HCT116 (cell line): Measurements from ENCODE around the gene IFIT1.
"Not testable (repeated sequence)": the region's sequence is repeated elsewhere in the genome, so short reads cannot be mapped to it uniquely, and the experiment has no call there.

Experiments
- CTCF ChIP-seq, 3 experiments: fragments of 200-600 bp in 1 of 3; sonication (generic) in 1 of 3; IDR thresholded peaks in 2 of 3; conservative IDR thresholded peaks in 1 of 3; 2 replicates each; pipeline ENCODE4 v1.5.1; 2012 to 2017; ENCODE audit warnings: low read depth in 2 of 3, low read length in 2 of 3, antibody characterized with exemption in 1 of 3, borderline replicate concordance in 1 of 3, control low read depth in 1 of 3, mild to moderate bottlenecking in 1 of 3, mixed read lengths in 1 of 3, mixed run types in 1 of 3, moderate library complexity in 1 of 3; ENCODE audit not compliant: insufficient read depth in 1 of 3
- EZH2 ChIP-seq: fragments of 200-600 bp; sonication (generic); IDR thresholded peaks from 2 replicates; pipeline ENCODE4 v1.6.1; 2017; ENCODE audit warnings: antibody characterized with exemption, mixed run types
- EZH2phosphoT487 ChIP-seq: fragments of 200-600 bp; IDR thresholded peaks from 2 replicates; pipeline ENCODE4 v1.6.1; 2018; ENCODE audit warnings: antibody characterized with exemption, borderline replicate concordance
- JUND ChIP-seq: IDR thresholded peaks from 2 replicates; pipeline ENCODE4 v1.6.1; 2012
- MAX ChIP-seq: IDR thresholded peaks from 2 replicates; pipeline ENCODE4 v1.6.1; 2012
- POLR2A ChIP-seq: IDR thresholded peaks from 2 replicates; pipeline ENCODE4 v1.7.0; 2011; ENCODE audit warnings: borderline replicate concordance; ENCODE audit not compliant: insufficient read depth, insufficient read length; ENCODE audit errors: extremely low read depth
- POLR2AphosphoS5 ChIP-seq: IDR thresholded peaks from 2 replicates; pipeline ENCODE4 v1.6.1; 2011; ENCODE audit warnings: mild to moderate bottlenecking, low read depth, low read length, moderate library complexity
- RAD21 ChIP-seq: IDR thresholded peaks from 2 replicates; pipeline ENCODE4 v1.6.1; 2012; ENCODE audit warnings: low read depth, mild to moderate bottlenecking
- REST ChIP-seq: IDR thresholded peaks from 2 replicates; pipeline ENCODE4 v1.6.1; 2012; ENCODE audit warnings: low read depth
- SIN3A ChIP-seq: IDR thresholded peaks from 2 replicates; pipeline ENCODE4 v1.6.1; 2012; ENCODE audit warnings: low read depth
- SP1 ChIP-seq: IDR thresholded peaks from 2 replicates; pipeline ENCODE4 v1.6.1; 2012; ENCODE audit warnings: low read depth

- TF ChIP-seq MAX; CTCF (IDR thresholded peaks at IDR 0.05 in 2 of 3, conservative IDR thresholded peaks at IDR 0.05 in 1 of 3; ENCODE audit: borderline replicate concordance in 1 of 3, insufficient read depth in 1 of 3, low read depth in 2 of 3, low read length in 2 of 3); RAD21; SIN3A; EZH2phosphoT487; REST; POLR2A; POLR2AphosphoS5; JUND; SP1; EZH2: not testable (repeated sequence)
Observed at GRCh38 chr10:89406178-89406577, 13.8 kb downstream of the IFIT1 start.
